OCI-LY7 (cell line): ENCODE data around the gene DAPK1.

ENCODE experiments used
- CTCF ChIP-seq: fragments of 200-600 bp; sonication (generic); conservative IDR thresholded peaks from 2 replicates; pipeline ENCODE4 v1.5.1; 2014; ENCODE audit warnings: mild to moderate bottlenecking, antibody characterized with exemption, low read length, moderate library complexity, mixed read lengths
- EZH2phosphoT487 ChIP-seq: fragments of 200-600 bp; sonication (generic); IDR thresholded peaks from 2 replicates; pipeline ENCODE4 v1.6.1; 2018; ENCODE audit warnings: low read depth, borderline replicate concordance, mild to moderate bottlenecking, mixed run types, antibody characterized with exemption, low read length, moderate library complexity, mixed read lengths

- no peak for TF ChIP-seq CTCF
- no peak for TF ChIP-seq EZH2phosphoT487
Observed at GRCh38 chr9:87505869-87506678, 8.4 kb downstream of the DAPK1 start.
